ENCODE measurements around the gene SPATA19. TPM values are rescaled to one million over a fixed set of nuclear protein-coding genes. Genes with fewer than 3 reads are reported as not detected.

The SPATA19 gene
- total RNA-seq, 1 donor from 2014 or later: not detected

- no peaks in the 10 kb centered on the region for H3K36me3 Mint-ChIP-seq
- no peak for DNase-seq (ENCODE audit: low spot score in 2 of 2, unreplicated experiment in 2 of 2)
Observed at GRCh38 chr11:133843454-133843987, 1.8 kb downstream of the SPATA19 start.

GRCh38 chr11:133842730-133843129, 2.6 kb downstream of the SPATA19 start:
- no peak for DNase-seq (ENCODE audit: low spot score in 2 of 2, unreplicated experiment in 2 of 2)
- Mint-ChIP-seq H3K27me3 (ENCODE audit: low read depth) (peaks cover 28% of the 10 kb centered on the region), H3K4me1 (peaks cover 8% of the 10 kb centered on the region), H3K36me3 (no peaks in the 10 kb centered on the region), H3K9me3 (peaks cover 5% of the 10 kb centered on the region), H3K4me3 (no peak overlapping the region), H3K27ac (no peak overlapping the region)
- no peak for TF ChIP-seq CTCF (IDR thresholded peaks at IDR 0.05; ENCODE audit: unreplicated experiment)

More at GRCh38 chr11:133843454-133843987, 1.8 kb downstream of the SPATA19 start:
- H3K4me1 Mint-ChIP-seq: peaks cover 8% of the 10 kb centered on the region
- no peak for TF ChIP-seq CTCF (IDR thresholded peaks at IDR 0.05; ENCODE audit: unreplicated experiment)
- no peak overlapping the region for H3K4me3 Mint-ChIP-seq
- H3K9me3 Mint-ChIP-seq: peaks cover 6% of the 10 kb centered on the region
- H3K27me3 Mint-ChIP-seq (ENCODE audit: low read depth): peaks cover 28% of the 10 kb centered on the region
- H3K27ac Mint-ChIP-seq: no peak overlapping the region

GRCh38 chr11:133842053-133842452, 3.3 kb downstream of the SPATA19 start:
- Mint-ChIP-seq H3K27me3 (ENCODE audit: low read depth) (peaks cover 28% of the 10 kb centered on the region), H3K36me3 (no peaks in the 10 kb centered on the region), H3K9me3 (peaks cover 5% of the 10 kb centered on the region), H3K4me3 (no peak overlapping the region), H3K4me1 (peaks cover 8% of the 10 kb centered on the region), H3K27ac (no peak overlapping the region)
- DNase-seq (ENCODE audit: low spot score in 2 of 2, unreplicated experiment in 2 of 2): no peak
- TF ChIP-seq CTCF (IDR thresholded peaks at IDR 0.05; ENCODE audit: unreplicated experiment): no peak

GRCh38 chr11:133841279-133842043, 3.9 kb downstream of the SPATA19 start:
- no peaks in the 10 kb centered on the region for H3K36me3 Mint-ChIP-seq
- no peak overlapping the region for H3K4me3 Mint-ChIP-seq
- TF ChIP-seq CTCF (IDR thresholded peaks at IDR 0.05; ENCODE audit: unreplicated experiment): no peak
- H3K9me3 Mint-ChIP-seq: peaks cover 5% of the 10 kb centered on the region
- peaks cover 26% of the 10 kb centered on the region for H3K27me3 Mint-ChIP-seq (ENCODE audit: low read depth)
- peaks cover 8% of the 10 kb centered on the region for H3K4me1 Mint-ChIP-seq
- H3K27ac Mint-ChIP-seq: no peak overlapping the region
- DNase-seq (ENCODE audit: low spot score in 2 of 2, unreplicated experiment in 2 of 2): no peak

- peaks cover 5% of the 10 kb centered on the region for H3K9me3 Mint-ChIP-seq
- no peaks in the 10 kb centered on the region for H3K36me3 Mint-ChIP-seq
- peaks cover 8% of the 10 kb centered on the region for H3K4me1 Mint-ChIP-seq
- no peak for DNase-seq (ENCODE audit: low spot score in 2 of 2, unreplicated experiment in 2 of 2)
- no peak overlapping the region for H3K27ac Mint-ChIP-seq
- TF ChIP-seq CTCF (IDR thresholded peaks at IDR 0.05; ENCODE audit: unreplicated experiment): no peak
- H3K27me3 Mint-ChIP-seq (ENCODE audit: low read depth): peaks cover 22% of the 10 kb centered on the region
- no peak overlapping the region for H3K4me3 Mint-ChIP-seq
Observed at GRCh38 chr11:133840479-133840941, 4.8 kb downstream of the SPATA19 start.
